GM21717 (cell line): ENCODE measurements around the gene SFI1.
"Not testable (repeated sequence)": the region's sequence is repeated elsewhere in the genome, so short reads cannot be mapped to it uniquely, and the experiment has no call there.

Experiments used
- ATAC-seq: cut with Tn5 transposase; IDR thresholded peaks from one replicate; pipeline ENCODE4 v1.9.1; 2021; ENCODE audit warnings: mild to moderate bottlenecking, moderate library complexity; ENCODE audit not compliant: unreplicated experiment

Gene SFI1, protein sequence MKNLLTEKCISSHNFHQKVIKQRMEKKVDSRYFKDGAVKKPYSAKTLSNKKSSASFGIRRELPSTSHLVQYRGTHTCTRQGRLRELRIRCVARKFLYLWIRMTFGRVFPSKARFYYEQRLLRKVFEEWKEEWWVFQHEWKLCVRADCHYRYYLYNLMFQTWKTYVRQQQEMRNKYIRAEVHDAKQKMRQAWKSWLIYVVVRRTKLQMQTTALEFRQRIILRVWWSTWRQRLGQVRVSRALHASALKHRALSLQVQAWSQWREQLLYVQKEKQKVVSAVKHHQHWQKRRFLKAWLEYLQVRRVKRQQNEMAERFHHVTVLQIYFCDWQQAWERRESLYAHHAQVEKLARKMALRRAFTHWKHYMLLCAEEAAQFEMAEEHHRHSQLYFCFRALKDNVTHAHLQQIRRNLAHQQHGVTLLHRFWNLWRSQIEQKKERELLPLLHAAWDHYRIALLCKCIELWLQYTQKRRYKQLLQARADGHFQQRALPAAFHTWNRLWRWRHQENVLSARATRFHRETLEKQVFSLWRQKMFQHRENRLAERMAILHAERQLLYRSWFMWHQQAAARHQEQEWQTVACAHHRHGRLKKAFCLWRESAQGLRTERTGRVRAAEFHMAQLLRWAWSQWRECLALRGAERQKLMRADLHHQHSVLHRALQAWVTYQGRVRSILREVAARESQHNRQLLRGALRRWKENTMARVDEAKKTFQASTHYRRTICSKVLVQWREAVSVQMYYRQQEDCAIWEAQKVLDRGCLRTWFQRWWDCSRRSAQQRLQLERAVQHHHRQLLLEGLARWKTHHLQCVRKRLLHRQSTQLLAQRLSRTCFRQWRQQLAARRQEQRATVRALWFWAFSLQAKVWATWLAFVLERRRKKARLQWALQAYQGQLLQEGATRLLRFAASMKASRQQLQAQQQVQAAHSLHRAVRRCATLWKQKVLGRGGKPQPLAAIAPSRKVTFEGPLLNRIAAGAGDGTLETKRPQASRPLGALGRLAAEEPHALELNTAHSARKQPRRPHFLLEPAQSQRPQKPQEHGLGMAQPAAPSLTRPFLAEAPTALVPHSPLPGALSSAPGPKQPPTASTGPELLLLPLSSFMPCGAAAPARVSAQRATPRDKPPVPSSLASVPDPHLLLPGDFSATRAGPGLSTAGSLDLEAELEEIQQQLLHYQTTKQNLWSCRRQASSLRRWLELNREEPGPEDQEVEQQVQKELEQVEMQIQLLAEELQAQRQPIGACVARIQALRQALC

DNA sequence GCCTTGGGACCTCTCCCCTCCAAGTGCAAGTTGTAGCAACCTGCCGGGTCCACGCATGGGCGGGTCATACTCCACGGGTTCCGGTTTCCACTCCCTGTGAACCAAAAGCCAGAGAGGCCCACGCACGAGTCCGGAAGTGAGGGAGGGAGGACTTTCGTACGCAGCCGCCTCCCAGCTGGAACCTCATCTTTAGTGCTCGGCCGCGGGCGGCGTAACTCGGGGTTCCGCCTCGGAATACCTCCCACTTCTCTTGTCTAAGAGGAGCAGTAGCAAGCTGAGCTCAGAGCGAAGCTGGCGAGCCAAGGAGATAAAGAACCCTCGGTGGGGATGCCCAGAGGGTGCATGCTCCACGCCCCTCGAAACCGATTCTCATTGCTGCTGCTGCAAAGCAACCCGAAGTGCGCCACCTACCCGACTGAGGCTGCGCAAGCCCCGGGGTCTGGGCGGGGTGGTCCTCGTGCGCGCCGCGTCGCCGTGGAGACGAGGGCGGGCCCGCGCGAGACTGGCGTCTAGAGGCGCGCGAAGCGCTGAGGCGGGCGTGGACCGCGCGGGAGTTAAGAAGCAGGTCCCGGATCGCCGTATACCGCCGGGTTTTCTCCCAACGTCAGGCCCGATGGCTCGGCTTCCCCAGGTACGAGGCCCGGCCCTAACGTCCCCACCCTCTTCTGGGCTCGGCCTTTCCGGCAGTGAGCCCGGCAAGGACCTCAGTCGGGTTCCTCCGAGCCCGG lies at the start of gene SFI1:
SFI1 (plus strand) TSS at position 530 of the 728 bp plus-strand sequence. CDS start 11,749 bp downstream, outside the sequence.
- ATAC-seq = peak; percentile 56

DNA sequence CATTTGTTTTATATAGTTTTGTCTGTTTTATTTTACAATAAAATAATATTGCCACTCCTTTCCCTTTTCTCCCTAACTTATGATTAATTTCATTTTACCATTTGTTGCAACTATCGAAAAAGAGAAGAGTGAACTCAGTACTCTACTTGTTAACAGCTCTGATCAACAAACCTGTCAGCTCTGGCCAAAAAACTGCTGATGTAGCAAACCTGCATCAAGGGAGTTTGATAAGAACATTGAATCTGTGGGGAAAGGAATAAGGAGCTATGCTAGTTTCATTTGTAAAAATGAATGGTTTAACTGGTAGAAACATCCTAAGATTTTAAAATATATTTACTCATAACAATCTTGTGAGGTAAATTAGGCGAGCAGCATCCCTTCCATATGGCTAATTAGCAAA lies 49.6 kb upstream of the SFI1 start:
- ATAC-seq = no peak

DNA sequence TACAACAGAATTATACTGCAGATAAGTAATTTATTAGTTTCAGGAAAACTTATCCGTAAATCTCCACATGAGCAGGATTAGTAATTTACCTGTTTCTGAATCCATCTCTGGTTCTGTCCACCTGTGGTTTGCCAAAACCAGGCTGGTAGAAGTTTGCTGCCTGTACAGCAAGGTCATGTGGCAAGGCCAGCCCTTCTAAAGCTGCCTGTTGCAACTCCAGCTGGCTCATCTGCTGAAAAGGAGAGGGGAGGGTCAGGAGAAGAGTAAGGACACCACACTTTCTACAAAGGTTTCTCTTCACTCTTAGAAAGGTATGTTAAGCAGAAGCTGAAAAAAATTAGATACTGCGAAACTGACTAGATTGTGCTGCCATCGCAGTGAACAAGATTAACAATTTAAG lies 49.0 kb upstream of the SFI1 start:
- no peak for ATAC-seq

DNA sequence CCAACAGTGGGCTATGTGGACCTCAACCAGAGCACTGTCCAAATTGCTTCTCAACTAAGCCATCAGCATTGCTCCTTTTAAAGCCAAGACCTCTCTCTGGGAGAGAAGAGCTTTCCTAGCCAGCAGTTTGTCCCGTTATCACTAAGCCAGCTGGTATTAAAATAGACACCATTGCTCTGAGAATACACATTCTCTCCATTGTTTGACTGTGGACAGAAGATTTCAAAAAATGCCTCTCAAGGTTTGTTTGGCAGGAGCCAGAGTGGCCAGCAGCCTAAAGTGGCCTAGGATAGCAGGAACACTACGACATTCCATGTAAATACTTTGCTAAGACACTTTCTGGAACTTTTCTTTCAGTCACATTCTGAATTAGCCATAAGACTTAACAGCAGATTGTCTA lies 48.0 kb upstream of the SFI1 start:
- no peak for ATAC-seq

DNA sequence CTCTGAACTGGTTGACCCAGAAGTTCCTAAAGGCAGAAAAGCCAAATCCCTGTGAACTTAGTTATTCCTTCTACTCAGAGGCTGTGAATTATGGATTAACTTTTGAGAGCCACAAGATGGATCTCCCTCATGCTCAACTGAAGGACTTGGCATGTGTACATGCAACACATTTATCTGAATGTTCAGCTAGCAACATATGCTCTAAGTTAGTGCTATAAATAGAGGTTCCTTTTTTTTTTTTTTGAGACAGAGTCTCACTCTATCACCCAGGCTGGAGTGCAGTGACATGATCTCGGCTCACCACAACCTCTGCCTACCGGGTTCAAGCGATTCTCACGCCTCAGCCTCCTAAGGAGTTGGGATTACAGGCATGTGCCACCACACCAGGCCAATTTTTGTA lies 46.8 kb upstream of the SFI1 start:
- ATAC-seq = no peak

DNA sequence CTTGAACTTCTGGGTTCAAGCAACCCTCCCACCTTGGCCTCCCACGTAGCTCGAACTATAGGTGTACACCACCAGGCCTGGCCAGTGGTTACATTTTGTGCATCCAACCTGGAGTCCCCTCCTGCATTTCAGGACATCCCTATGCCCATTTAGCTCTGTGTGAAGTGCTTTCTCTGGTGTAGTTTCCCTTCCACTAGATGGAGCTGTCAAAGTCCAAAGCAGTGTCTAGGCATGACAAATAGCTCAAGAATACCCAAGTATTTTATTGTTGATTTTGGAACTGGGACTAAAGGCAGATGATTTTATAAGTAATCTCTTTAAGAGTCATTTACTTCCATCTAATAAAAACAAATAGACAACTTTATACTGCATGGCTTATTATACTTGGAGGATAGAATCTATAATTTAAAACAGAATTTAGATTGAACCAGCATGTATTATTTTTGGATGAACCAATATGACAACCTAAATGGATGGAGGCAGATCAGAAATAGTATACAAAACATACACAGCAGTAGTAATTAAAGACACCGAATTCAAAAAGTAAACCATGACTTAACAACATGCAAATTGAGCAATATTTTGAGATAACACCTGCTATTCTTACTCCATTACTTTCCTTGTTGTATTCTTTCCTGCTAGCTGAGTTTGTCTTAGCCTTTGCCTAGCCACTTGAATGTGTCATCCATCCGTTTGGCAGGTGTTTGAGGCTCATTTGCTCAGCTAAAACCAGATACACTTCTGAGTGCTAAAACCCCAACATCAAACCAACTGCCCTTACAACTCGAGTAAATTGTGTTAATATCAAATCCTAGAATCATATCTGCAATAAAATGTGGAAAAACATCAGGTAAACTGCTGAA lies 44.4 kb upstream of the SFI1 start:
- no peak for ATAC-seq

DNA sequence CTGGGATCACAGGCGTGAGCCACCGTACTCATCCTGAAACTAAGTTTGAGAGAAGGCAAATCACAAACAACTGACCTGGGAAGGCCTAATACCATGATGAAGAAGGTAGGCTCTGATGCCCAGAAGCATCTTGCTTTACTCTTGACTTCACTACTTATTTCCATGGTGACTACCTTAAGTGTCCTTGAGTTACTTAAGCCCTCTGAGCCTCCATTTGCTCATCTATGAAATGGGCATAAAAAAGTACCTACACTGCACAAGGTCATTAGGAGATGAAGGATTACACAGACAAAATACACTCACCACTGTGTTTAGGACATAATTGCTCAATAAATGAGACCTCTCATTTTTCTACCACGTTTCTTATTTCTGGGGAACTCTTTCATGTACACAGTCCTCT lies 34.6 kb upstream of the SFI1 start:
- ATAC-seq = no peak

DNA sequence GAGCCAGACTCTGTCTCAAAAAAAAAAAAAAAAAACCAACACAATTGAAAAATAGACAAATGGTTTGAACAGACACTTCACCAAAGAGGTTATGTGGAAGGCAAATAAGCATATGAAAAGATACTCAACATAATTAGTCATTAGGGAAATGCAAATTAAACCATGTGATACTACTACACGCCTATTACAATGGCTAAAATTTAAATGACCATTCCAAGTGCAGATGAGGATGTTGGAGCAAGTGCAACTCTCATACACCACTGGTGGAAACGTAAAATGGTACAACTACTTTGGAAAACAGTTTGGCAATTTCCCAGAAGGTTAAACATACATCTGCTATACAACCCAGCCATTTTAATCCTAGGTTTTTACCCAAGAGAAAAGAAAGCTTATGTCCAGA lies 31.0 kb upstream of the SFI1 start:
- no peak for ATAC-seq

DNA sequence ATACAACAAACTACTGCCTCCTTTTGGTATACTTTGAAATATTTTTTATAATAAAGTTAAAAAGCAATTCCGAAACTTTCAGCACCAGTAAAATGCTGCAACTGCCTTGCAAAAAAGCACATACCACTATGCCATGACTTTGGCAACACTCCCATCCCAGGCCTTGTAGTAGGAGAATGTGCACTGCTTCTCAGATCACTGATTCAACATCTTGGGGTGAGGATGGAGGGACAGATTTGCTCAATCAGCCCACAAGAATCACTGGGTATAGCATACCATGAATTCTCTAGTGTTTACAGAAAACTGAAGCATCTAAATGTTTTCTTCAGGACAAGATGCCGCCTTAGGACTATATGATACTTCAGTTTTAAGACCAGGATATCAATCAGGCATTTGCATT lies 21.6 kb upstream of the SFI1 start:
- ATAC-seq = no peak

DNA sequence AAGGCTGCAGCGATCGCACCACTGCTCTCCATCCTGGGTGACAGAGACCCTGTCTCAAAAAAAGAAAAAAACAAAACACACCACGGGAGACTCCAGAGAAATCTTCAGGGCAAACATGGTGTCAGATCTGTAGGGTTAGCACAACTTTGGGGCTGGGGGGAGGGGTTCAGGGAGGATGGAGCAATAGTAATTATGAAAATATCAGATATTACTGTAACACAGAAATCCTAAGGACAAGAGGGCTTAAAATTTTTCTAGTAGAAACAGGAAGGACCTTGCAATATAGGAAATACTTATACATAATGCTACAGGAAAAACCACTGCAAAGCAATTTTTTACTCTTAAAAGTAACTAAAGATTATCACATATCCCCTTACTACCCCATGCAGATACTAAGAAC lies 20.5 kb upstream of the SFI1 start:
- ATAC-seq = no peak

DNA sequence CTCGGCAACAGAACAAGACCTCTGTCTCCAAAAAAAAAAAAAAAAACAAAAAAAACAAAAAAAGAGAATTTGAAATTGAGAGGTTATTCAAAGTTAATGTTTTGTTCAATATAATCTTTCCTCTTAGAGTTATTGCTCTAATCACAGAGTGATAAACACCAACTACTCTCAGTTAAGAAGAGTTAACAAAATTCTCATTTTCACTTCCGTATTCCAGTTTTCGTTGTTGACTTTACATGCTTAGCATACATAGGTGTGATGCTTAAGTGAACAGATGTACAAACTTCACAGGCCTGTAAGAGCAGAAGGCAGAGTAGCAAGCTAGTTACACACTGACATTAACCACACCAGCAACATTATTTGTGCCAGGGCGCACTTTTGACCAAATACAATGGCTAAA lies 19.0 kb upstream of the SFI1 start:
- ATAC-seq = peak; percentile 58

DNA sequence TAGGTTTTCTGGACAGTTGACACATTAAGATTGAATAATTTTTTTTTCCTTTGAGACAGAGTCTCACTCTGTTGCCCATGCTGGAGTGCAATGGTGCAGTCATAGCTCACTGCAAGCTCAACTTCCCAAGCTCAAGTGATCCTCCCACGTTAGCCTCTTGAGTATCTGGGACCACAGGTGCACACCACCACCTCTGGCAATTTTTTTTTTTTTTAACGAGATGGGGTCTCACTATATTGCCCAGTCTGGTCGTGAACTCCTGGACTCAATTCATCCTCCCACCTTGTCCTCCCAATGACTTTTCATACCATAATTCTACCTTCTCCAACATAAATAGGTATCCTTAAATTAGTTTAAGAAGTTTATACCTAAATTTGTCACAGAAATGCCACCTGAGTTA lies 15.2 kb upstream of the SFI1 start:
- ATAC-seq = no peak

DNA sequence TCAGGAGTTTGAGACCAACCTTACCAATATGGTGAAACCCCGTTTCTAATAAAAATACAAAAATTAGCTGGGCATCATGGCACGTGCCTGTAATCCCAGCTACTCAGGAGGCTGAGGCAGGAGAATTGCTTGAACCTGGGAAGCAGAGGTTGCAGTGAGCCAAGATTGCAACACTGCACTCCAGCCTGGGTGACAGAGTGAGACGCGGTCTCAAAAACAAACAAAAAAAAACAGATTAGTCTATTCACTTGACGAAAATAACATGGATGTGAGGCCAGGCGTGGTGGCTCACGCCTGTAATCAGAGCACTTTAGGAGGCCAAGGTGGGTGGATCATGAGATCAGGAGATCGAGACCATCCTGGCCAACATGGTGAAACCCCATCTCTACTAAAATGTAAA lies 13.9 kb upstream of the SFI1 start:
- not testable (repeated sequence) for ATAC-seq

DNA sequence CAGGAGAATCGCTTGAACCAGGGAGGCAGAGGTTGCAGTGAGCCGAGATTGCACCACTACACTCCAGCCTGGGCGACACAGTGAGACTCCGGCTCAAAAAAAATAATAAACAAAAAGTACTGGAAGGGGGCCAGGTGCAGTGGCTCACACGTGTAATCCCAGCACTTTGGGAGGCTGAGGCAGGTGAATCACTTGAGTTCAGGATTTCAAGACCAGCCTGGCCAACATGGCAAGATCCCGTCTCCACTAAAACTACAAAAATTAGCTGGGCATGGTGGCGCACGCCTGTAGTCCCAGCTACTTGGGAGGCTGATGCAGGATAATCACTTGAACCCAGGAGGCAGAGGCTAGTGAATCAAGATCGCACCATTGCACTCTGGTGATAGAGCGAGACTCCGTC lies 10.0 kb upstream of the SFI1 start:
- not testable (repeated sequence) for ATAC-seq

DNA sequence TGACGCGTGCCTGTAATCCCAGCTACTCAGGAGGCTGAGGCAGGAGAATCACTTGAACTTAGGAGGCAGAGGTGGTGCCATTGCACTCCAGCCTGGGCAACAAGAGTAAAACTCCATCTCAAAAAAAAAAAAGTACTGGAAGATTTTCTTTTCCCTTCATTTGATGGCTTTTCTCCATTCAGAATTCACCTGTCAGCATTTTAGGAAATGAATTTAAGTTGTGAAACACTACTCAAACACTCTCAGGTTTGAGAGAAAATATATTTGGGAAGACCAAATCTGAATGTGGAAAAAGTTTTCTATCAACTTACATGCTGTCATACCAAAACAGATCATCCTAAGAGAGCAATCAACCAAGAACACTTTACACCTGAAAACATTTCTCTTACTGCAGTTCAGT lies 9.4 kb upstream of the SFI1 start:
- ATAC-seq = no peak

DNA sequence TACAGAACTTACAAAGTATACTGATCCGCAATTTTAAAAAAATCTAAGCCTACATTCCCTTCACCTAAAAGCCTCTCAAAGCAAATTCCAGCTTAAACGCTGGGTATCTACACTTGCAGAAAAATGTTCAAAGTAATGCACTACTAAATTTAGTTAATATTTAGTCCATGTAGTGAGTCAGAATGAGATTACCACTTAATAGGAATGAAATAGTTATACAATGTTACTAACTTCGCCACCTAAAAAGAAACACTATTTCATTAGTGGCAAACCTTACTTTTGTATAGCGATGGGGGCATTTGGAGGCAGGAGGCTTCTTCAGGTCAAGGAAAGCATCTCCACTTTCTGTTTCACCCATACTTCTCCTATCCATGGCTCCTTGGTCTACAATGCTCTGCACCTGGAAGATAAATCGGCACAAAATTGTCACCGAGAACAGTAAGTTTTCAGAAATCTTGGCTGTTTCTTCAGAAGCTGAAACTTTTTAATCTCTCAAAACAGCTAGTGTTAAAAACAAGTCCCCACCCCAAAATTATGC lies 7.9 kb upstream of the SFI1 start:
- ATAC-seq = no peak

DNA sequence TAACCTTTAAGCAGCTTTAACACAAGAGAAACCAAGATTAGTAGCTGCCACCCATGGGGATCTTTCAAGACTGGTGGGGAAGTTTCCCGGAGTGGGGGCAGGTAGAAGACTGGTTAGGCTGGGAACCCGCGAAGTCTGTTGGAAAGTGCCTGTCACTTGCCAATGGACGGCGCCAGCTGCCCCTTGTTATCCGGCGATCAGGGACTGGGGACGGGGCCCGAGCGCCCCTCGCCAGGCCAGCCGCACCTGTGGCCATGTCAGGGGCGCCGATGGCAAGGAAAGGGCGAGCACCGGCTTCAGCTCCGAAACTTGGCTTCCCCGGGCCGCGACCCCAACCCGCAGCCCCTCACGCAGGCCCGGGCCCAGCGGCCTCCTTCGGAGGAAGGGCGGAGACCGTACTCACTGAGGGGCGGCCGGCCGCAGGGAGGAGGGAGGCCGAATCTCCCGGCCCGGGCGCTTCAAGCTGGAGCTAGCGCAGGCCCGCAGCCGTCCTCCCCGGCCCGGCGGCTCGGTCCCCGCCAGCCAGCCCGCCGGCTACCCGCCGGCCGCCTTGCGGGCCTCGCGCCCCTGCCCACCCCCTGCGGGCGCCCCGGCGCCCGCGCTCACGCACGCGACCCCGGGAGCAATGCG lies 7.2 kb upstream of the SFI1 start:
- ATAC-seq = peak; percentile 2

DNA sequence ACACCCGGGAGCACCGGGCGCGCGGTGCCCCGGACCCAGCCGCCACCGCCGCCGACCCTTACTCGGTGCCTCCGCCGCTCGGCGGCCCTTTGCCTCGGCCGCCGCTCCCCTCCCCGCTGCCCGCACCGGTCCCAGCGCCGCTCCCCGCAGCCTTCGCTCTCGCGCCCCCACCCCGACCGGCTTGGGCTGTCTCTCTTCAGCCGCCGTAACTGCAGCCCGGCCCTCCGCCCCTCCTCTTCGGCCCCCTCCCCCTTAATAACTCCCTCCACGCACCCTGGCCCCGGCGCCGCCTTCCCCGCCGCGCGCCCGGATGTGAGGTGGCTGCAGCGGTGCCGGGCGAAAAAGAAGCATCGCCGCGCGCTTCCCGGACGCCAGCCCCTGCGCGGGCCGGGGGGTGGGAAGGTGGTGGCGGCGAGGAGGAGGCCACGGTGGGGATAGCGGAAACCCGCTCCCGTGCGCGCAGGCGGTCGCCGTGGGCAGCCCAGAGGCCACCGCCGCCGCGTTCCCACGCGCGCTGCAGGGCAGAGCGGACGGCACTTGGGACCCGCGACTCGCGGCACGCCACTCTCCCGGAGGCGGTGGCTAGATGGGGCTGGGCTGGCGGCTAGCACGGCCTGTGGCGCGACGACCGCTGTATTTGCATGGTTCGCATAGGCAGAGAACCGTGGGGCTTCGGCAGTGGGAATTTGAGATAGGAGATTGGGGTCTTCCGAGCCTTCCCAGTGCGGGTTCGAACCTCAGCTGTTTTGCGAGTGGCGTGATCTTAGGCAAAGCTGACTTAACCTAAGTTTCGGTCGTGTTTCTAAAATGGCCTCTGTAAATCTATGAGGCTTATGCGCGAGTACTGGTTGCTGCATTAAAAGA lies 6.5 kb upstream of the SFI1 start, which contains the start of gene EIF4ENIF1:
EIF4ENIF1 (minus strand) TSS at position 211 of the 864 bp plus-strand sequence. CDS start 1,124 bp downstream, outside the sequence.
- peak; percentile 26 for ATAC-seq
